Tongue (tissue), 1 donor: ENCODE data around the gene CLPSL2. TPM values are rescaled to one million over a fixed set of nuclear protein-coding genes. Genes with fewer than 3 reads are reported as not detected.

Experiments
- total RNA-seq: library from RNA; depleted of rRNA; stranded (reverse); fragments of >200 nt; gene quantifications from one replicate; pipeline ENCODE4 v1.2.3, GENCODE V29; 2014

Gene CLPSL2
- total RNA-seq, 1 donor from 2014 or later: not detected

Other genes with a start within 250 kb of the CLPSL2 start
- gene FKBP5, start 87.7 kb upstream of the CLPSL2 start, total RNA-seq: 18.5 TPM
- 0.31 TPM for gene ARMC12, start 39.6 kb upstream of the CLPSL2 start, total RNA-seq
- not detected for gene CLPSL1, start 4.4 kb downstream of the CLPSL2 start, total RNA-seq
- gene CLPS, start 20.7 kb downstream of the CLPSL2 start, total RNA-seq: not detected
- gene LHFPL5, start 28.8 kb downstream of the CLPSL2 start, total RNA-seq: not detected
- gene SRPK1, start 144.5 kb downstream of the CLPSL2 start, total RNA-seq: 28.1 TPM
- not detected for gene SLC26A8, start 248.0 kb downstream of the CLPSL2 start, total RNA-seq